T-helper 2 cell treated with Interferon-gamma antibody and Interleukin-4, amounts not matched to agents 100 ng/mL and 5 ng/mL, for 36 hours (primary cell): Measurements from ENCODE around the gene ACAP2. TPM values are rescaled to one million over a fixed set of nuclear protein-coding genes. Genes with fewer than 3 reads are reported as not detected.
"Not testable (repeated sequence)": the region's sequence is repeated elsewhere in the genome, so short reads cannot be mapped to it uniquely, and the experiment has no call there.

Experiments used
- intact Hi-C: fragments of 100-400 bp; cut with micrococcal nuclease; formaldehyde crosslinking; loops from one replicate; pipeline ENCODE4 v1.15.1; 2023
- total RNA-seq: library from RNA; stranded (reverse); gene quantifications from 2 replicates; pipeline ENCODE4 v1.2.3, GENCODE V29; 2022

The ACAP2 gene
- total RNA-seq = 64.1 and 66.3 TPM in 2 replicates

- intact Hi-C loops = loop anchor here (1.0 to 5.0 kb wide), 6 partner anchors 16 to 956 kb away; partner anchors contain the start of genes ATP13A3, LSG1 and XXYLT1
These were observed at the start of gene ACAP2 for GRCh38 chr3:195442573-195443390. Gene ACAP2 (minus strand): TSS chr3:195443020. CDS start chr3:195442847, 173 bp downstream.

- intact Hi-C loops = no loop called here
These were observed 32.8 kb upstream of the ACAP2 start for GRCh38 chr3:195475614-195476013.

- intact Hi-C loops = not testable (repeated sequence)
These were observed 32.3 kb upstream of the ACAP2 start for GRCh38 chr3:195475116-195475515.

- intact Hi-C loops = no loop called here
These were observed 26.0 kb upstream of the ACAP2 start for GRCh38 chr3:195468841-195469240.

GRCh38 chr3:195468391-195468776 is 25.6 kb upstream of the ACAP2 start:
- intact Hi-C loops = no loop called here

- intact Hi-C loops = no loop called here
These were observed 25.0 kb upstream of the ACAP2 start for GRCh38 chr3:195467641-195468390.

GRCh38 chr3:195466251-195466650 is 23.4 kb upstream of the ACAP2 start:
- intact Hi-C loops = no loop called here

GRCh38 chr3:195462922-195463321 is 20.1 kb upstream of the ACAP2 start:
- intact Hi-C loops = not testable (repeated sequence)

- intact Hi-C loops = no loop called here
These were observed 19.4 kb upstream of the ACAP2 start for GRCh38 chr3:195462308-195462610.

- intact Hi-C loops = no loop called here
These were observed 18.9 kb upstream of the ACAP2 start for GRCh38 chr3:195461594-195462307.

GRCh38 chr3:195460091-195460713 is 17.4 kb upstream of the ACAP2 start:
- intact Hi-C loops = no loop called here

GRCh38 chr3:195458316-195458717 is 15.5 kb upstream of the ACAP2 start:
- intact Hi-C loops = loop anchor here (1.0 to 5.0 kb wide), 2 partner anchors 15 to 186 kb away; partner anchors contain the start of genes ACAP2 and XXYLT1

- intact Hi-C loops = loop anchor here (5.0 kb wide), 1 partner anchor 183 kb away; the partner anchor contains the start of gene XXYLT1
These were observed 13.0 kb upstream of the ACAP2 start for GRCh38 chr3:195455789-195456188.

- intact Hi-C loops = no loop called here
These were observed 10.4 kb upstream of the ACAP2 start for GRCh38 chr3:195453236-195453635.

- intact Hi-C loops = no loop called here
These were observed 8.7 kb upstream of the ACAP2 start for GRCh38 chr3:195451373-195452015.

GRCh38 chr3:195450731-195451229 is 8.0 kb upstream of the ACAP2 start:
- intact Hi-C loops = no loop called here

- intact Hi-C loops = no loop called here
These were observed 5.5 kb upstream of the ACAP2 start for GRCh38 chr3:195448205-195448875.

- intact Hi-C loops = no loop called here
These were observed 4.4 kb upstream of the ACAP2 start for GRCh38 chr3:195447201-195447600.

- intact Hi-C loops = no loop called here
These were observed 3.5 kb upstream of the ACAP2 start for GRCh38 chr3:195446359-195446758.

GRCh38 chr3:195445885-195446284 is 3.1 kb upstream of the ACAP2 start:
- intact Hi-C loops = no loop called here
